HG02981 (cell line): Measurements from ENCODE around the gene SLC4A2.

Source experiments
- ATAC-seq: cut with Tn5 transposase; IDR thresholded peaks from one replicate; pipeline ENCODE4 v1.9.1; 2021; ENCODE audit warnings: mild to moderate bottlenecking, moderate library complexity; ENCODE audit not compliant: unreplicated experiment

SLC4A2 gene

GRCh38 chr7:151079199-151079910, 20.0 kb downstream of the SLC4A2 start:
- ATAC-seq, result no peak

GRCh38 chr7:151080067-151080521, 20.7 kb downstream of the SLC4A2 start:
- peak; percentile 2 for ATAC-seq

GRCh38 chr7:151080522-151081169, 21.3 kb downstream of the SLC4A2 start, which contains the start of gene FASTK:
Gene FASTK, minus strand, starts transcription at chr7:151080809. Its CDS starts 43 bp downstream, at chr7:151080766.
- peak; percentile 74 for ATAC-seq

GRCh38 chr7:151081170-151082101, 22.0 kb downstream of the SLC4A2 start:
- no peak for ATAC-seq

GRCh38 chr7:151082141-151083070, 23.0 kb downstream of the SLC4A2 start:
- no peak for ATAC-seq

GRCh38 chr7:151083071-151083823, 23.9 kb downstream of the SLC4A2 start, which contains the start of gene TMUB1:
Gene TMUB1, minus strand, starts transcription at chr7:151083493. Its CDS starts 930 bp downstream, at chr7:151082563.
- peak; percentile 41 for ATAC-seq

- ATAC-seq, result no peak
These were observed 24.4 kb downstream of the SLC4A2 start for GRCh38 chr7:151083824-151084160.

- ATAC-seq, result no peak
These were observed 25.9 kb downstream of the SLC4A2 start for GRCh38 chr7:151085329-151085690.

- peak; percentile 46 for ATAC-seq
These were observed 26.6 kb downstream of the SLC4A2 start, which contains the start of gene AGAP3 for GRCh38 chr7:151085691-151086620. Gene AGAP3, plus strand, starts transcription at chr7:151086475. Its CDS starts 267 bp downstream, at chr7:151086742.

GRCh38 chr7:151086802-151087244, 27.4 kb downstream of the SLC4A2 start:
- no peak for ATAC-seq

- ATAC-seq, result no peak
These were observed 28.0 kb downstream of the SLC4A2 start for GRCh38 chr7:151087245-151088018.

GRCh38 chr7:151088019-151088855, 28.8 kb downstream of the SLC4A2 start:
- ATAC-seq, result no peak

- no peak for ATAC-seq
These were observed 29.7 kb downstream of the SLC4A2 start for GRCh38 chr7:151088856-151089699.

GRCh38 chr7:151089893-151090730, 30.7 kb downstream of the SLC4A2 start:
- no peak for ATAC-seq

GRCh38 chr7:151091003-151091402, 31.6 kb downstream of the SLC4A2 start:
- ATAC-seq, result no peak
